ENCODE measurements around the gene PIEZO1.

Gene PIEZO1

GRCh38 chr16:88733630-88734360 is 51.2 kb downstream of the PIEZO1 start:
- no peak for DNase-seq (ENCODE audit: low read depth)

- DNase-seq (ENCODE audit: low read depth): no peak
Measured at GRCh38 chr16:88732961-88733294, 52.1 kb downstream of the PIEZO1 start.

GRCh38 chr16:88732172-88732960 is 52.7 kb downstream of the PIEZO1 start:
- no peak for DNase-seq (ENCODE audit: low read depth)

- DNase-seq (ENCODE audit: low read depth): no peak
Measured at GRCh38 chr16:88731699-88732098, 53.3 kb downstream of the PIEZO1 start.

- peak; percentile 69 for DNase-seq (ENCODE audit: low read depth)
Measured at GRCh38 chr16:88730632-88731607, 54.1 kb downstream of the PIEZO1 start.

GRCh38 chr16:88727871-88728270 is 57.1 kb downstream of the PIEZO1 start:
- no peak for DNase-seq (ENCODE audit: low read depth)

- no peak for DNase-seq (ENCODE audit: low read depth)
Measured at GRCh38 chr16:88726981-88727380, 58.0 kb downstream of the PIEZO1 start.

GRCh38 chr16:88726408-88726749 is 58.6 kb downstream of the PIEZO1 start:
- DNase-seq (ENCODE audit: low read depth): no peak

- DNase-seq (ENCODE audit: low read depth): no peak
Measured at GRCh38 chr16:88725609-88726407, 59.2 kb downstream of the PIEZO1 start.

GRCh38 chr16:88724855-88725555 is 60.0 kb downstream of the PIEZO1 start:
- DNase-seq (ENCODE audit: low read depth): no peak

- DNase-seq (ENCODE audit: low read depth): no peak
Measured at GRCh38 chr16:88723911-88724310, 61.1 kb downstream of the PIEZO1 start.

- DNase-seq (ENCODE audit: low read depth): no peak
Measured at GRCh38 chr16:88723507-88723887, 61.5 kb downstream of the PIEZO1 start.

GRCh38 chr16:88722784-88723506 is 62.1 kb downstream of the PIEZO1 start:
- no peak for DNase-seq (ENCODE audit: low read depth)

GRCh38 chr16:88721815-88722755 is 62.9 kb downstream of the PIEZO1 start:
- no peak for DNase-seq (ENCODE audit: low read depth)

- DNase-seq (ENCODE audit: low read depth): no peak
Measured at GRCh38 chr16:88721236-88721635, 63.8 kb downstream of the PIEZO1 start.

- no peak for DNase-seq (ENCODE audit: low read depth)
Measured at GRCh38 chr16:88720396-88720970, 64.5 kb downstream of the PIEZO1 start.

GRCh38 chr16:88719933-88720296 is 65.1 kb downstream of the PIEZO1 start:
- DNase-seq (ENCODE audit: low read depth): no peak

GRCh38 chr16:88719267-88719932 is 65.6 kb downstream of the PIEZO1 start:
- no peak for DNase-seq (ENCODE audit: low read depth)
